ENCODE data around the gene ATF7IP.

DNA sequence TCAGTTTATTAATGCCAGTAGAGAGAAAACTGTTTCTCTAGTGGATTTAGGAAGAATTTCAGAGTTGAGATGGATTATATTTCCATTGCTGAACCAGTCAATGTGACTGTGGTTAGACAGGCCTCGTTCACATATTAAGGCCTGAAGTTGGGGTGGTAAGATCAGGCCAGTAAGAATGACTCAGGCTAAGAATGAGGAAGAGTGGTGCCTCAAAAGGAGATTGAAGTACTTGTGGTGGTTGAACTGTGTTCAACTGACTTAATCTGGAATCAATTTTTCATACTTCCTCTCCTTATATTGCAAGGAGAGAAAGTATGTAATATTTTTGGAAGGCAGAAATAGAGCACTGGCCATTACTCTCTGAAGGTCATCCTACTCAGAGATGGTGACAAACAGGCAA is 37.8 kb upstream of the ATF7IP start:
- TF ChIP-seq POLR2AphosphoS5 (IDR thresholded peaks at IDR 0.05; ENCODE audit: low read depth, low read length) (no peak), CTCF (IDR thresholded peaks at IDR 0.05) (no peak), REST (IDR thresholded peaks at IDR 0.05; ENCODE audit: insufficient read depth in 1 of 2, low read depth in 2 of 2, low read length in 1 of 2) (no peak), SIN3A (IDR thresholded peaks at IDR 0.05; ENCODE audit: borderline replicate concordance, insufficient read depth, low read depth, low read length) (no peak), TCF7L2 (IDR thresholded peaks at IDR 0.05; ENCODE audit: low read depth, low read length) (no peak)
